Amygdala (tissue), 56 donors: ENCODE results near the gene GRAMD1C.
"Not testable (repeated sequence)": the region's sequence is repeated elsewhere in the genome, so short reads cannot be mapped to it uniquely, and the experiment has no call there.

ENCODE experiments used
- DNase-seq, 56 donors: peaks; one replicate each; lab custom pipeline; 2025; lab: John Stamatoyannopoulos, UW

Gene GRAMD1C

GRCh38 chr3:113838631-113839209 lies at the start of gene GRAMD1C:
Gene GRAMD1C, plus strand, starts transcription at chr3:113838788. Its CDS starts 122 bp downstream, at chr3:113838910.
- DNase-seq = peak in 54 of 56 donors; percentile 16 to 88 (median 59)

GRCh38 chr3:113791381-113791780 lies 47.2 kb upstream of the GRAMD1C start:
- DNase-seq = no peak

GRCh38 chr3:113794526-113794925 lies 44.1 kb upstream of the GRAMD1C start:
- DNase-seq = no peak

GRCh38 chr3:113795693-113796092 lies 42.9 kb upstream of the GRAMD1C start:
- no peak for DNase-seq

GRCh38 chr3:113802795-113803455 lies 35.7 kb upstream of the GRAMD1C start:
- no peak for DNase-seq

GRCh38 chr3:113804661-113805060 lies 33.9 kb upstream of the GRAMD1C start:
- no peak for DNase-seq

- DNase-seq = no peak
These were observed 33.3 kb upstream of the GRAMD1C start for GRCh38 chr3:113805249-113805648.

- no peak for DNase-seq
These were observed 25.7 kb upstream of the GRAMD1C start for GRCh38 chr3:113812854-113813253.

- no peak for DNase-seq
These were observed 18.7 kb upstream of the GRAMD1C start for GRCh38 chr3:113819866-113820265.

- no peak for DNase-seq
These were observed 13.5 kb upstream of the GRAMD1C start for GRCh38 chr3:113825090-113825489.

GRCh38 chr3:113828600-113828999 lies 10.0 kb upstream of the GRAMD1C start:
- no peak for DNase-seq

GRCh38 chr3:113829576-113830354 lies 8.8 kb upstream of the GRAMD1C start:
- DNase-seq = no peak

GRCh38 chr3:113831103-113831355 lies 7.6 kb upstream of the GRAMD1C start:
- DNase-seq = no peak

GRCh38 chr3:113832477-113833164 lies 6.0 kb upstream of the GRAMD1C start:
- DNase-seq = no peak

GRCh38 chr3:113834983-113835382 lies 3.6 kb upstream of the GRAMD1C start:
- DNase-seq = no peak

GRCh38 chr3:113839551-113839950 lies 963 bp downstream of the GRAMD1C start:
- no peak for DNase-seq

- no peak for DNase-seq
These were observed 6.1 kb downstream of the GRAMD1C start for GRCh38 chr3:113844622-113845222.

GRCh38 chr3:113847247-113847646 lies 8.7 kb downstream of the GRAMD1C start:
- DNase-seq = no peak

- DNase-seq = no peak
These were observed 9.3 kb downstream of the GRAMD1C start for GRCh38 chr3:113847664-113848461.

- not testable (repeated sequence) for DNase-seq
These were observed 10.5 kb downstream of the GRAMD1C start for GRCh38 chr3:113849071-113849470.
